ENCODE data around the gene PLA2G3. TPM values are rescaled to one million over a fixed set of nuclear protein-coding genes. Genes with fewer than 3 reads are reported as not detected.
A peak's percentile ranks its signal among the peaks of the same experiment; 100 is the strongest.

PLA2G3 gene
- total and polyA plus RNA-seq, 4 experiments from 2014 or later: not detected

GRCh38 chr22:31138126-31138525 is 2.2 kb downstream of the PLA2G3 start:
- no peaks in the 10 kb centered on the region for H3K36me3 ChIP-seq (ENCODE audit: insufficient read depth, low read length)
- no peaks in the 10 kb centered on the region for H3K9me3 Mint-ChIP-seq
- no peaks in the 10 kb centered on the region for H3K36me3 Mint-ChIP-seq
- peaks cover 0 to 4% of the 10 kb centered on the region in 2 donors for H3K27me3 Mint-ChIP-seq
- H3K4me1 Mint-ChIP-seq: no peaks in the 10 kb centered on the region
- intact Hi-C loops (cut with micrococcal nuclease): no loop called here
- no peak overlapping the region for H3K27ac Mint-ChIP-seq
- no peaks in the 10 kb centered on the region for H3K27me3 ChIP-seq (ENCODE audit: insufficient read depth, low read length)
- H3K4me3 ChIP-seq (ENCODE audit: low read length in 2 of 2): no peak overlapping the region
- H3K4me1 ChIP-seq (ENCODE audit: insufficient read depth, low read length): no peaks in the 10 kb centered on the region
- ChIA-PET CTCF (ENCODE audit: partially characterized antibody) (interaction anchor here (1.1 kb wide), 1 partner anchor 170 kb away, joined by 3 read pairs; the partner anchor contains the start of genes MORC2 and TUG1), POLR2A (ENCODE audit: partially characterized antibody) (no interaction called here)
- no peak overlapping the region for H3K4me3 Mint-ChIP-seq
- H3K9me3 ChIP-seq (ENCODE audit: control insufficient read depth in 1 of 2, low read length in 2 of 2): no peaks in the 10 kb centered on the region
- no peak for DNase-seq
- no peak overlapping the region for H3K27ac ChIP-seq (ENCODE audit: low read depth, low read length)

DNA sequence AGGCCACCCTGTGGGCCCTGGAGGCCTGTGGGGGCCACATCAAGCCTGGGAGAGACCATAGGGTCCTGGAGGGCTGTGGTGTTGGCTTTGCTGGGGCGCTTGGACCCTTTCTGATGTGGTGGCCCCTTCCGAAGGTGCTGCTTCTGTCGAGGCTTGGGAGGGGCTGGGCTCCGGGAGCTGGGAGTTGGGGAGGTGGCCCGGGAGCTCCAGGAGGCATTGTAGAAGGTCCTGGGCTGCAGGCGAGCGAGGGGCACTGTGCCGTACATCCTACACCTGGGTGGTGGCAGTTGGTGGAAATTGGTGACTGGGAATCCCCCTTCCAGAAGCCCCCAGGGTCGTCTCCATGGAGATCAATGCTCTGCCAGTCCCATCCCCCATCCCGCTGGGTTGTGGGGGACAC is 2.6 kb downstream of the PLA2G3 start:
- no peak overlapping the region for H3K4me3 ChIP-seq (ENCODE audit: low read length in 2 of 2)
- no peak overlapping the region for H3K27ac ChIP-seq (ENCODE audit: low read depth, low read length)
- no peaks in the 10 kb centered on the region for H3K36me3 ChIP-seq (ENCODE audit: insufficient read depth, low read length)
- no peaks in the 10 kb centered on the region for H3K4me1 ChIP-seq (ENCODE audit: insufficient read depth, low read length)
- H3K27me3 ChIP-seq (ENCODE audit: insufficient read depth, low read length): no peaks in the 10 kb centered on the region
- H3K36me3 Mint-ChIP-seq: no peaks in the 10 kb centered on the region
- H3K4me1 Mint-ChIP-seq: no peaks in the 10 kb centered on the region
- intact Hi-C loops (cut with micrococcal nuclease): no loop called here
- no peaks in the 10 kb centered on the region for H3K9me3 Mint-ChIP-seq
- H3K9me3 ChIP-seq (ENCODE audit: control insufficient read depth in 1 of 2, low read length in 2 of 2): no peaks in the 10 kb centered on the region
- no peak overlapping the region for H3K27ac Mint-ChIP-seq
- ChIA-PET POLR2A (ENCODE audit: partially characterized antibody) (no interaction called here), CTCF (ENCODE audit: partially characterized antibody) (interaction anchor here (1.1 kb wide), 1 partner anchor 169 kb away, joined by 3 read pairs; the partner anchor contains the start of genes MORC2 and TUG1)
- peaks cover 0 to 4% of the 10 kb centered on the region in 2 donors for H3K27me3 Mint-ChIP-seq
- H3K4me3 Mint-ChIP-seq: no peak overlapping the region
- DNase-seq: no peak

DNA sequence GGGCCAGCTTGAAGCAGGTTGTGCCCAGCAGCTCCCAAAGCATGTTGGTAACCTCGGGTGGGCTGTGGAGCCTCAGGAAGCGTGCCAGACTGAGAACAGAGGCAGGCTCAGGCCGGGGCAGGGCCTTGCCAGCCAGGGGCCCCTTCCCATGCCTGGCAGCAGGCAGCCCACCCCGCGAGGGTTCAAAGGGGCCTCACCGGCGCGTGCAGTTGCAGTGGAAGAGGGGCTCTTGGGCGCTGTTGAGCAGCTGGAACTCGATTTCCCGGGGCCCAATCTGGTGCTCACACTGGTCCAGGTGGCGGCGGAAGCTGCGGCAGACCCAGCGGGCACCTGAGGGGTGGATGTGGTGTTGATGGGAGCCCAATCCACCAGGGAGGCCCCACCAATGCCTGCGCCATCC is 3.6 kb downstream of the PLA2G3 start:
- Mint-ChIP-seq H3K27me3 (peaks cover 0 to 3% of the 10 kb centered on the region in 2 donors), H3K9me3 (no peaks in the 10 kb centered on the region), H3K27ac (no peak overlapping the region), H3K36me3 (no peaks in the 10 kb centered on the region), H3K4me3 (no peak overlapping the region), H3K4me1 (no peaks in the 10 kb centered on the region)
- Histone ChIP-seq H3K4me1 (ENCODE audit: insufficient read depth, low read length) (no peaks in the 10 kb centered on the region), H3K36me3 (ENCODE audit: insufficient read depth, low read length) (no peaks in the 10 kb centered on the region), H3K4me3 (ENCODE audit: low read length in 2 of 2) (no peak overlapping the region), H3K27ac (ENCODE audit: low read depth, low read length) (no peak overlapping the region), H3K9me3 (ENCODE audit: control insufficient read depth in 1 of 2, low read length in 2 of 2) (no peaks in the 10 kb centered on the region), H3K27me3 (ENCODE audit: insufficient read depth, low read length) (no peaks in the 10 kb centered on the region)
- no peak for DNase-seq
- ChIA-PET POLR2A (ENCODE audit: partially characterized antibody) (no interaction called here), CTCF (ENCODE audit: partially characterized antibody) (no interaction called here)
- intact Hi-C loops (cut with micrococcal nuclease): no loop called here

GRCh38 chr22:31136155-31136554 is 4.2 kb downstream of the PLA2G3 start:
- ChIA-PET POLR2A (ENCODE audit: partially characterized antibody) (no interaction called here), CTCF (ENCODE audit: partially characterized antibody) (no interaction called here)
- Histone ChIP-seq H3K27ac (ENCODE audit: low read depth, low read length) (no peak overlapping the region), H3K4me1 (ENCODE audit: insufficient read depth, low read length) (no peaks in the 10 kb centered on the region), H3K9me3 (ENCODE audit: control insufficient read depth in 1 of 2, low read length in 2 of 2) (no peaks in the 10 kb centered on the region), H3K4me3 (ENCODE audit: low read length in 2 of 2) (no peak overlapping the region), H3K36me3 (ENCODE audit: insufficient read depth, low read length) (no peaks in the 10 kb centered on the region), H3K27me3 (ENCODE audit: insufficient read depth, low read length) (no peaks in the 10 kb centered on the region)
- Mint-ChIP-seq H3K27me3 (peaks cover 0 to 3% of the 10 kb centered on the region in 2 donors), H3K36me3 (no peaks in the 10 kb centered on the region), H3K4me1 (no peaks in the 10 kb centered on the region), H3K9me3 (no peaks in the 10 kb centered on the region), H3K27ac (peak overlapping the region in 1 of 7 donors; percentile 14), H3K4me3 (no peak overlapping the region)
- intact Hi-C loops (cut with micrococcal nuclease): no loop called here
- DNase-seq: no peak

DNA sequence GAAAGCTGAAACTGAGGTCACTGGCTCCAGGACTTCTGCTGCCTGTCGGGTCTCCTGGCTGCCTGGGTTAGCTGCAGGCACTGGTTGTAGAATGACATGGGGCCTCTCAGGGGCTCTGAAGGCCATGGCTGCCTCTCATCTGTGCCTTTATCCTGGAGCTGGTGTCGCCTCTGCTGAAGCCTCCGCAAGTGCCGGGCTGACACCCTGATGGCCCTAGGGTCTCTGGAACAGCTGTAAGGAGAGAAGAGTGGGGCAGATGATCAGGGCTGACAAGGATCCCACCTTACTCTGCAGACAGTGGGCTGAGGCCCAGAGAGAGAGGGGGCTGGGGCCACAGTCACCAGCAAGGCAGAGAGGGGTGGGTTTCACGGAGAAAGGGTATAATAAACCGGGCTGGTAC is 4.6 kb downstream of the PLA2G3 start:
- Histone ChIP-seq H3K27ac (ENCODE audit: low read depth, low read length) (no peak overlapping the region), H3K4me3 (ENCODE audit: low read length in 2 of 2) (no peak overlapping the region), H3K27me3 (ENCODE audit: insufficient read depth, low read length) (no peaks in the 10 kb centered on the region), H3K9me3 (ENCODE audit: control insufficient read depth in 1 of 2, low read length in 2 of 2) (no peaks in the 10 kb centered on the region), H3K4me1 (ENCODE audit: insufficient read depth, low read length) (no peaks in the 10 kb centered on the region), H3K36me3 (ENCODE audit: insufficient read depth, low read length) (no peaks in the 10 kb centered on the region)
- DNase-seq: no peak
- no peak overlapping the region for H3K4me3 Mint-ChIP-seq
- no peaks in the 10 kb centered on the region for H3K36me3 Mint-ChIP-seq
- intact Hi-C loops (cut with micrococcal nuclease): no loop called here
- H3K9me3 Mint-ChIP-seq: no peaks in the 10 kb centered on the region
- H3K27me3 Mint-ChIP-seq: peaks cover 0 to 3% of the 10 kb centered on the region in 2 donors
- CTCF ChIA-PET (ENCODE audit: partially characterized antibody): no interaction called here
- H3K4me1 Mint-ChIP-seq: no peaks in the 10 kb centered on the region
- POLR2A ChIA-PET (ENCODE audit: partially characterized antibody): no interaction called here
- H3K27ac Mint-ChIP-seq: peak overlapping the region in 1 of 7 donors; percentile 14

DNA sequence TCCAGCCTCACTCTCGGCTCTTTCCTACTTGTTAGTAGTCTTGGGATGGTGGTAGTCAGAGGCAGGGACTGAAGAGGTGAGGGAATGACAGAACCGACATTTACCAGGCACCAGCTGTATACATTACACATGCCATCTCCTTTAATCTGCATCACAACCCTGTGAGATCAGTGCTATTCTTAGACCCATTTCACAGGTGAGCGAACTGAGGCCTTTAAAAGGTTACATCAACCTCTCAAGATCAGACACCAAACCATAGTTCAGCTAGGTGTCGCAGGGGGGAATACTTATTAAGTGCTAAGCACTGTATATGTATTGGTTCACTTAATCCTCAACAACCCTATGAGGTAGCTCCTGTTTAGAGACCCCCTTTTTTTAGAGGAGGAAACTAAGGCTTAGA is 5.6 kb downstream of the PLA2G3 start:
- Mint-ChIP-seq H3K36me3 (no peaks in the 10 kb centered on the region), H3K27me3 (peaks cover 0 to 3% of the 10 kb centered on the region in 2 donors), H3K9me3 (no peaks in the 10 kb centered on the region), H3K4me3 (no peak overlapping the region), H3K27ac (no peak overlapping the region), H3K4me1 (no peaks in the 10 kb centered on the region)
- ChIA-PET POLR2A (ENCODE audit: partially characterized antibody) (no interaction called here), CTCF (ENCODE audit: partially characterized antibody) (no interaction called here)
- intact Hi-C loops (cut with micrococcal nuclease): no loop called here
- Histone ChIP-seq H3K4me3 (ENCODE audit: low read length in 2 of 2) (no peak overlapping the region), H3K36me3 (ENCODE audit: insufficient read depth, low read length) (no peaks in the 10 kb centered on the region), H3K27ac (ENCODE audit: low read depth, low read length) (no peak overlapping the region), H3K9me3 (ENCODE audit: control insufficient read depth in 1 of 2, low read length in 2 of 2) (no peaks in the 10 kb centered on the region), H3K27me3 (ENCODE audit: insufficient read depth, low read length) (no peaks in the 10 kb centered on the region), H3K4me1 (ENCODE audit: insufficient read depth, low read length) (no peaks in the 10 kb centered on the region)
- no peak for DNase-seq

DNA sequence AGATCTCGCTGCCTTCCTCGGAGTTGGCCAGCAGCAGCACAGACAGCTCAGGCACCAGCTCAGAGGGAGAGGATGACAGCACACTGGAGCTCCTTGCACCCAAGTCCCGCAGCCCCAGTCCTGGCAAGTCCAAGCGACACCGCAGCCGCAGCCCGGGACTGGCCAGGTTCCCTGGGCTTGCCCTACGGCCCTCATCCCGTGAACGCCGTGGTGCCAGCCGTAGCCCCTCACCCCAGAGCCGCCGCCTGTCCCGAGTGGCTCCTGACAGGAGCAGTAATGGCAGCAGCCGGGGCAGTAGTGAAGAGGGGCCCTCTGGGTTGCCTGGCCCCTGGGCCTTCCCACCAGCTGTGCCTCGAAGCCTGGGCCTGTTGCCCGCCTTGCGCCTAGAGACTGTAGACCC is 6.4 kb downstream of the PLA2G3 start:
- ChIA-PET CTCF (ENCODE audit: partially characterized antibody) (no interaction called here), POLR2A (ENCODE audit: partially characterized antibody) (interaction anchor here (0.6 kb wide), 1 partner anchor 214 kb away, joined by 3 read pairs; no protein-coding TSS in a partner anchor)
- Histone ChIP-seq H3K4me3 (ENCODE audit: low read length in 2 of 2) (no peak overlapping the region), H3K4me1 (ENCODE audit: insufficient read depth, low read length) (no peaks in the 10 kb centered on the region), H3K27ac (ENCODE audit: low read depth, low read length) (no peak overlapping the region), H3K9me3 (ENCODE audit: control insufficient read depth in 1 of 2, low read length in 2 of 2) (no peaks in the 10 kb centered on the region), H3K36me3 (ENCODE audit: insufficient read depth, low read length) (no peaks in the 10 kb centered on the region), H3K27me3 (ENCODE audit: insufficient read depth, low read length) (no peaks in the 10 kb centered on the region)
- no peaks in the 10 kb centered on the region for H3K9me3 Mint-ChIP-seq
- H3K27ac Mint-ChIP-seq: no peak overlapping the region
- no peaks in the 10 kb centered on the region for H3K4me1 Mint-ChIP-seq
- no peak for DNase-seq
- no peaks in the 10 kb centered on the region for H3K36me3 Mint-ChIP-seq
- no peak overlapping the region for H3K4me3 Mint-ChIP-seq
- intact Hi-C loops (cut with micrococcal nuclease): no loop called here
- peaks cover 0 to 3% of the 10 kb centered on the region in 2 donors for H3K27me3 Mint-ChIP-seq

GRCh38 chr22:31130873-31131272 is 9.4 kb downstream of the PLA2G3 start:
- Mint-ChIP-seq H3K4me3 (no peak overlapping the region), H3K27ac (no peak overlapping the region), H3K4me1 (no peaks in the 10 kb centered on the region), H3K9me3 (no peaks in the 10 kb centered on the region), H3K27me3 (peaks cover 0 to 1% of the 10 kb centered on the region in 2 donors), H3K36me3 (no peaks in the 10 kb centered on the region)
- Histone ChIP-seq H3K36me3 (ENCODE audit: insufficient read depth, low read length) (no peaks in the 10 kb centered on the region), H3K4me3 (ENCODE audit: low read length in 2 of 2) (no peak overlapping the region), H3K9me3 (ENCODE audit: control insufficient read depth in 1 of 2, low read length in 2 of 2) (no peaks in the 10 kb centered on the region), H3K27ac (ENCODE audit: low read depth, low read length) (no peak overlapping the region), H3K4me1 (ENCODE audit: insufficient read depth, low read length) (no peaks in the 10 kb centered on the region), H3K27me3 (ENCODE audit: insufficient read depth, low read length) (no peaks in the 10 kb centered on the region)
- no peak for DNase-seq
- CTCF ChIA-PET (ENCODE audit: partially characterized antibody): no interaction called here
- intact Hi-C loops (cut with micrococcal nuclease): no loop called here
- POLR2A ChIA-PET (ENCODE audit: partially characterized antibody): no interaction called here

Data from CD4-positive, alpha-beta memory T cell (primary cell).